GM21526 (cell line): ENCODE measurements around the gene OVOL2.

ENCODE experiments used
- ATAC-seq: cut with Tn5 transposase; IDR thresholded peaks from one replicate; pipeline ENCODE4 v1.9.1; 2021; ENCODE audit warnings: moderate library complexity; ENCODE audit not compliant: unreplicated experiment, low FRiP score

OVOL2 gene

GRCh38 chr20:18018100-18018499, 39.6 kb downstream of the OVOL2 start:
- ATAC-seq, result no peak

GRCh38 chr20:18016772-18017171, 40.9 kb downstream of the OVOL2 start:
- ATAC-seq, result no peak

- ATAC-seq, result no peak
Measured at GRCh38 chr20:18014411-18014810, 43.3 kb downstream of the OVOL2 start.

- no peak for ATAC-seq
Measured at GRCh38 chr20:18012901-18013300, 44.8 kb downstream of the OVOL2 start.

GRCh38 chr20:18011951-18012645, 45.6 kb downstream of the OVOL2 start:
- no peak for ATAC-seq

GRCh38 chr20:18011482-18011881, 46.2 kb downstream of the OVOL2 start:
- ATAC-seq, result no peak

- ATAC-seq, result no peak
Measured at GRCh38 chr20:18009116-18009515, 48.6 kb downstream of the OVOL2 start.

- no peak for ATAC-seq
Measured at GRCh38 chr20:18007534-18008292, 50.0 kb downstream of the OVOL2 start.

- ATAC-seq, result no peak
Measured at GRCh38 chr20:18006684-18007083, 51.0 kb downstream of the OVOL2 start.

GRCh38 chr20:18005990-18006364, 51.7 kb downstream of the OVOL2 start:
- no peak for ATAC-seq

GRCh38 chr20:18005170-18005989, 52.3 kb downstream of the OVOL2 start:
- ATAC-seq, result peak; percentile 92

- ATAC-seq, result no peak
Measured at GRCh38 chr20:18004384-18005031, 53.2 kb downstream of the OVOL2 start.

GRCh38 chr20:18003897-18004296, 53.8 kb downstream of the OVOL2 start:
- ATAC-seq, result peak; percentile 39

GRCh38 chr20:18001131-18001921, 56.4 kb downstream of the OVOL2 start:
- no peak for ATAC-seq

- ATAC-seq, result no peak
Measured at GRCh38 chr20:17999566-17999965, 58.1 kb downstream of the OVOL2 start.

GRCh38 chr20:17998446-17998845, 59.3 kb downstream of the OVOL2 start:
- no peak for ATAC-seq

- peak; percentile 52 for ATAC-seq
Measured at GRCh38 chr20:17995967-17996819, 61.5 kb downstream of the OVOL2 start.

- no peak for ATAC-seq
Measured at GRCh38 chr20:17993546-17993945, 64.2 kb downstream of the OVOL2 start.
